GM12875 (cell line): Measurements from ENCODE around the gene KMT5C.
A peak's percentile ranks its signal among the peaks of the same experiment; 100 is the strongest.

Experiments used
- H3K4me3 ChIP-seq: one replicate; pipeline ENCODE4 v1.5.1; 2011; ENCODE audit warnings: low read depth, low read length, control low read depth
- CTCF ChIP-seq: IDR thresholded peaks from 2 replicates; pipeline ENCODE4 v1.5.1; 2011; ENCODE audit warnings: low read depth, mild to moderate bottlenecking, control low read depth, inconsistent platforms, low read length, moderate library complexity, borderline replicate concordance; ENCODE audit not compliant: insufficient read depth

Gene KMT5C

GRCh38 chr19:55386493-55386971, 46.9 kb downstream of the KMT5C start:
- H3K4me3 ChIP-seq: peak overlapping the region; percentile 99
- no peak for TF ChIP-seq CTCF

- no peak for TF ChIP-seq CTCF
- peak overlapping the region; percentile 99 for H3K4me3 ChIP-seq
Observed at GRCh38 chr19:55387736-55388497, 48.2 kb downstream of the KMT5C start.

- no peak overlapping the region for H3K4me3 ChIP-seq
Observed at GRCh38 chr19:55389386-55390317, 50.0 kb downstream of the KMT5C start.

GRCh38 chr19:55390461-55390880, 50.8 kb downstream of the KMT5C start:
- H3K4me3 ChIP-seq: no peak overlapping the region
- TF ChIP-seq CTCF: no peak

More at GRCh38 chr19:55389386-55390317, 50.0 kb downstream of the KMT5C start:
- TF ChIP-seq CTCF: no peak

- TF ChIP-seq CTCF: no peak
- no peak overlapping the region for H3K4me3 ChIP-seq
Observed at GRCh38 chr19:55391191-55391670, 51.6 kb downstream of the KMT5C start.

GRCh38 chr19:55391702-55392615, 52.3 kb downstream of the KMT5C start:
- no peak overlapping the region for H3K4me3 ChIP-seq
- TF ChIP-seq CTCF: no peak
